GM18867 (cell line): ENCODE results near the gene INAFM2.

ENCODE experiments used
- ATAC-seq: cut with Tn5 transposase; IDR thresholded peaks from one replicate; pipeline ENCODE4 v1.9.1; 2021; ENCODE audit warnings: mild to moderate bottlenecking, moderate library complexity; ENCODE audit not compliant: unreplicated experiment

Gene INAFM2

DNA sequence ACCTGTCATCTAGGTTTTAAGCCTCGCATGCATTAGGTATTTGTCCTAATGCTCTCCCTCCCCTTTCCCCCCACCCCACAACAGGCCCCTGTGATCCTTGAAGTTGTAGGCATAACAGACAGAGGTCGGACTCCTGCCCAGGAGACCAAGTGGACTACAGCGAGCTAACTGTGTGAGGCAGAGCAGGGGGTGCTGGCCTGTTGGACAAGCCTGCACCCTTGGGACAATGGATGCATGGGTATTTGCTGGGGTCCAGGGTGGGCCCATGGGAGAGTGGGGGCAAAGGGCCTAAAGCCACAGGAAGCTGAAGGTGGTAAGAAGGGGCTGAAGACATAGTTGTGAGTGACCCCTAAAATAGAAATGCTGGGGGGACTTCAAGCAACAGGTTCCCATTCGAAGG is 18.2 kb upstream of the INAFM2 start:
- no peak for ATAC-seq

DNA sequence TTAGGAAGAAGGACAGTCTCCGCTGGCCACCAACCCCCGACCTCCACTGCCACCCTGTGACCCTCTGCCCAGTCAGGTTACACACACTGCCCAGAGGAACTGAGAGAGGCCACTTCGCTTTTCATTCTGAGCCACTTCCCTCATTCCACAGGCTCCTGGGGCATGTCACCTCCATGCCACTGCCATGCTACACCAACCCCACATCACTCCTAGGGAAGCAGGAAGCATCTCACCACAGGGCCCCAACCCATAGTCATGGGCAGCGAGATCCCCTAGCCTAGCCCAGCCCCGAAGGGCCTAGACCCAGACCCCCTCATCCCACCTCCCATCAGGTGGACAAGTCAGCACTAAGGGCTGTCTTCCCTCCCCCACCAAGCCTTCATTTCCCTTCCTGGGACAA is 17.1 kb upstream of the INAFM2 start:
- no peak for ATAC-seq

- ATAC-seq, result no peak
Observed at GRCh38 chr15:40306908-40307307, 16.6 kb upstream of the INAFM2 start.

DNA sequence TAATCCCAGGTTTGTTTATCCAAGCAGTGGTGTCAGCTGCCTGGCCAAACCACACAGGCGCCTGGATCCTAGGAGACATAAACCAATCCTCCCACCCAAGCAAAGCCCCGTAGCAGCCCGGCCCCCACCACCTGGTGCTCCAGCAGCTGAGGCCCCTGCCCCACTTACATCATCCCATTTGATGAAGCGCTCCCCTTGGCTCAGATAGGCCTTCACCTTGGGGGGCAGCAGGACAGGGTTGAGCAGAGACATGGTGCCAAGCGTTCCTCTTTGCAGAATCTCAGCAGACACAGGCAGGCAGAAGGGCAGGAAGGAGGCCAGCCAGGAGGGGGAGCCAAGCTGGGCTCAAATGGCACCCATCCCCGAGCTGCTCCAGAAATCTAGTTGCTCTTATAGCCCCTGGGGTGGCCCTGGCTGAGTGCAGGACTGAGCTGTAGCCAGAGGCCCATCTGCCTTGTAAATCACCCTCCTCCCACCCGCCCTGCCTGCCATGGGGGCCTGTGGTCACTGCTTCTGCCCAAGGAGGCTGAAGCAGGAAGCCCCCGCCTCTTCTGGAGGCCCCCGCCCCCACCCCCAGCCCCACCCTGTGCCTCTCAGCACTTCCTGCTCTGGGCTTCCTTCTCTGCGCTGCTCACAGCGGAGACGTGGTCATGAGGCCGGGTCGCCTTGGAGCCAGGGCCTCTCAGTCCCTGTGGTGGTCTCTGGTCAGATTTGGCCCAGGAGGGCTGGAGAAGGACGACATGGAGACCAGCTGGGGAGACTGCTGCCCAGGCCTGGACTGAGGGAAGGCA is 15.9 kb upstream of the INAFM2 start, which contains the start of gene PLCB2:
PLCB2 (minus strand) TSS at position 515 of the 791 bp plus-strand sequence; CDS start at position 252, 263 bp downstream.
- peak; percentile 58 for ATAC-seq

DNA sequence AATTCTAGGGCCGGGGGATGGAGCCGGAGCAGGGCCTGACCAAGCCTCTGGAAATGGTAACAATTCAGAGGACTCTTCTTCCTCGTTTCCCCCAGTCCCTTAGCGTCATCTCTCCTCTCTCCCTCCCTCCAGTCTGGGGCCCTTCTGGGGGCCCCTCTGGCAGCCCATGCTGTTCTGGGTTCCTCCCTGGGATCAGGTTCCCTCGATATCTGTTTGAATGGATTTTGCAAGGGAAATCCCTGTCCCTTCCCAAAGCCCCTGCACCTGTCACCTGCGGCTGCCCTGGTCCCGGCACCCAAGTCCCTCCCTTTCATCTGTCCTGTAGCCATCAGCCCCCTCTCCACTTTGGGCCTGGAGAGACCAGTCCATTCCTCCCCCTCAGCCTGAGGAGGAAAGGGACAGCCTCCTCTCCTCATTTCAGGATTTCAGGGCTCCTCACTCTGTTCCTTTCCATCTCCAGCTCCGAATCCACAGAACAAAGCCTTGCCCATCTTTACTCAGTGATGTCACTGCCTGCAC is 14.1 kb upstream of the INAFM2 start:
- no peak for ATAC-seq

GRCh38 chr15:40310001-40310959 is 13.2 kb upstream of the INAFM2 start:
- ATAC-seq, result no peak

DNA sequence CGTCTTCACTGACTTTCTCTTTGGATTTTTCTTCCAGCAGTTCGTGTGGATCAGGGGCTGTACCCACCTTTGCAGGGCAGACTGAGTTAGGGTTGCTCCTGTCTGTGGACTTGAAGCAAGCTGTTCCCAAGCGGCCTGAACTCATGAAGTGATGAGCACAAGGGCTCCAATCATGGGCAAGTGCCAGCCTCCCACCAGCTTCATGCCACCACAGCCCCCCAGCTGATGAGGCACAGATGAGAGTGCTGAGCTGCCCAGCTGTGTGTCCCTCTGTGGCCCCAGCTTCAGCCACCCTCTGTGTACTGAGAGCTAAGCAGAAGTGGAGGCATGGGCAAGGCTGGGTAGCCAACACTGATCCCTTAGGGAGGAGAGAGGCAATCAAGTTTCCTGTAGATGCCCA is 12.5 kb upstream of the INAFM2 start:
- ATAC-seq, result no peak

- no peak for ATAC-seq
Observed at GRCh38 chr15:40312370-40313158, 10.9 kb upstream of the INAFM2 start.

DNA sequence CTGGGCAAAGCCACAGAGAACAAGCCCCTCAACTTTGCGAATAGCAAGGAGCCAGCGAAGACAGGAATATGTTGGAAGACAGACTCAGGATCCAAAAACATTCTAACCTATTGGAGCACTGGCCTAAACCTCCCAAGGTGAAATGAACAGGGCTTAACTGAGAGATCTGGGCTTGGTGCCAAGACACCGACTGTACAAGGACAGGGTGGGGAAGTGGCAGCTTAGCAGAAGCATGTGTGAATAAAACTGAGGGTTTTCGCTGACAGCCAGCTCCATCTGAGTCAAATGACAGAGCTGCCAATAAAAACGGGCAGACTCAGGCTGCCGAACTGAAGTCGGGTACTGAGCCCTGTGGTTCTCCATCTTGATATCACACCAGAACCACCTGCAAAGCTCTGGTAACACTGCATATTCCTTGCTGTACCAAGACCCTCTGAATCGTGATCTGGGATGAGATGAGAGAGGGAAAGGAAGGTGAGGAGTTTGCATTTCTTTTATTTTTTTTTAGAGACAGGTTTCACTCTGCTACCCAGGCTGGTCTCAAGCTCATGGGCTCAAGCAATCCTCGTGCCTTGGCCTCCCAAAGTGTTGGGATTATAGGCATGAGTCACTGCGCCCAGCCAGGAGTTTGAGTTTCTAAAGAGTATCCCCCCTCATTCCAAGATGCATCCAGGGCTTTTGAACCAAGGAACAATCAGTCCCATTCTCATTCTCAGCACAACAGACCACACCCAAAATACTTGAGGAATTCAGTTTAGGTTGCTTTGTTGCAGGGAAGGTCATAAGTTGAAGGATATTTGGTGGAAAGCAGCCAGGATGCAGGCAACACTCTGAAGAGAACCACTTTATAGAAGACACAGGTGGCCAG is 9.7 kb upstream of the INAFM2 start:
- ATAC-seq, result no peak

DNA sequence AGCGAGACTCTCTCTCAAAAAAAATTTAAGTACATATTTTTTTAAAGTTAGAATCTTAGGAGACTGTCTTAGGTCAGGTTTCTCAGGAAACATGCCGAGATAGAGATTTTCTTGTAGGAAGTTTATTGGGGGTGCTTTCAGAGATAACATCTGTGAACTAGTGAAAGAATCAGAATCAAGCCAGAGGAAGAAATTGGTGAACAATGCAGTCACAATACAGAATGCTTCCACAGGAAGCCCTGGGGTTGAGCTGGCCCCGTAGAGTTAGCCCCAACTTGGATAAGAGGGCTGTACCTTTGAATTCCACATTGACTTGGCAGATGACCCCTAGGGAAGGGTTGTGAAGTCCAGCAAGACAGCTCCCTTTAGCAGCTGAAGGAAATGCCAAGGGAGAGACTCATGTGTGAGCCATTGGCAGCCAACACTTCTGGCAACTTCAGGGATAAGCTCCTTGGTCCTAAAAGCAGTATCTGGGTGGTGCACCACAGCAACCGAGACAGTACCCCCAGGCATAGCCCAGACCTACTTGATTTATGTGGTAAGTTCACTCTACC is 8.7 kb upstream of the INAFM2 start:
- ATAC-seq, result no peak

DNA sequence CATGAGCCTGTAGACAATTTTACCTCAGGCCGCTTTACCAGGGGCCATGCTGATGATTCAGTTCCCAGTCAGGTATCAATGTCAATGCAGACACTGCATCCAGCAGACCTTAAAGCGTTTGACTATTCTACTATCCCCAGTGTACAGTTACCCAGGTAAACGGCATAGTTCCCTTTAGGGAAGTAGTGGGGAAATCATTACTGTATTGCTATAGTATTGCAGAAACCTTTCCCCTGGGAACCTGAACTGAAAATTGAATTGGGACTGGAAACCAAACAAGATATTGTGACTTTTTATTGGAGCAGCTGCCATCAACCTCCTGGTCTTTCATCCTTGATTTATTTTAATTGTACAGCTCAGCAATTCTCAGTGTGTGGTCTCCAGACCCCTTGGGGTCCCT is 6.6 kb upstream of the INAFM2 start:
- ATAC-seq, result no peak

DNA sequence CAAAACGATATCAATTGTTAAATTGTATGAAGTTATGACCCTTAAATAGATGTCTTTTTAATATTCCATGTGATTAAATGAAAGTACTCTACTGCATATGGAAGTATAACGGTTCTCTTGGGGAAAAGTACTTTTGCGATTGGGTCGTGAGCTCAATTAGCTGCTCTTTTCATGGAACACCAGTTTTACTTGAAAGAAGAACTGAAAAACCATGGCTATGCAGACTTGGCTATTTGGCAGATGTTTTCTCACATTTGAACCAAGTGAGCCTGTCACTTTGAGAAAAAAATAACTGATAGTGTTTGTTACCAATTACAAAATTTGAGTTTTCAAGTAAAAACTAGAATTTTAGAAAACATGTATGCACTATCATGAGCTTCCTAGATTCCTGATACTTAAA is 5.9 kb upstream of the INAFM2 start:
- no peak for ATAC-seq

DNA sequence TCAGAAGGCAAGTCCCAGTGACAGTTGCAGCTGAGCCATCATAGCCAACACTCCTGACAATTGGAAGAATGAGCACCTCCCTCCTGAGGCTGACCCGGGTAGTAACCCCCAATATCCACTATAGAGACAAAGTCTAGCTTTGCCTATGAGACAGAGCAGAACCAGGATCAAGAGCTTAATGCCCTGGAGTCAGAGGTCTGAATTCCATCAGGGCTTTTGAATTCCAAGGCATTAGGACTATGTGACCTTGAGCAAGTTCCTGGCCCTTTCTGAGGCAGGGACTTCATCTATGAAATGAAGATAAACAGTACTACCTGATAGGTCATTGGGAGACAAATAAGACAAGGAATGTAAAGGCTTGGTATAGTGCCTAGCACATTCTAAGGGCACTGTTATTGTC is 3.1 kb upstream of the INAFM2 start:
- ATAC-seq, result no peak

DNA sequence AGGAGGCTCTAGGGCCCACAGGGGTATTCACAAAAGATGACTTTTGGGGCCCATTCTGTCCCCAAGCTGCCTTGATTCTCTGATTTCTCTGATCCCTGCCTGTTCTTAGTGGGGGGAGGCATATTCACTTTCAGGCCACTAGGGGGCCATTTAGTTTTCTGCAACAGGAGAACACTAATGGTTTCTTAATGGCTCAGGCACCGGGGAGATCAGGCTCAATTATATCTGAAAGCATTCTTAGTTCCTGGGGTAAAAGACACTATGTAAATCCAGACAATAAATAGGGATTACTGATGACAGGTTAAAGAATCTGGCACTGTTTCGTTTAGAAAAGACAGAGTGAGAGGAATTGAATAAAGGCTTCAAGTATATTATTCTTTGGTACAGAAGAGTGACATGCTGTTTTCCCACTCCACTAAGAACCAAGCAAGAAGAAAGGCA is 2.5 kb upstream of the INAFM2 start:
- no peak for ATAC-seq

DNA sequence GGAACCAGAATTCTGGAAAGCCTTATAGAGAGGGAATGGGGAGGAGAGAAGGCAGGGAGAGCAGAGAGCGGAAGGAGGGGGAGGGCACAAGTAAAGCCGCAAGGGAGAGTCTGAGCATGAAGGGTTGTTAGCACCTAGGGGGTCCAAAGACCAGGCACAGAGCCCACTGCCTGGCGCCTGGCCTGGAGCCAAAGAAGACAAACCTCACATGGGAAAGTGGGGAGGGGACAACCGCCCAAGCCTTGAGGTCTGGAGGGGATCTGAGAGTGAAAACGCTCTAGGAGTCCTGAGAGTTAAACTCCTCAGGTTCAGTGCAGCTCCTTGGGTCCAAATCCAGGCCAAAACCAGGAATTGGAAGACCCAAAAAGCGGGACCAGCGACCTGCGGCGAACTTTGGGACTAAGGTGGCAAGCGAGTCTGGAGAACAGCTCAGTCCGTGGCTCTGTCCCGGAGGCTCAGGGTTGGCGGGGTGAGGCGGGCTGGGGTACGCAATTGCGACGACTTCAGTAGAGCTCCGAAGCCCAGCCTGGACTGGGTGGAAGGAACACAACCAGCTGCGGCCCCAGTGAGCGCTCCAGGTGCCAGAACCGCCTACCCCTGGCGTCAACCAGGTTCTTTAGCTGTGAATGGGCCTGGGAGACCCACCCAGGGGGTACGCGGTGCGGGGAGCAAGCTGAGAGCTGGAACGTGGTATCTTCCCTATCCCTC is 807 bp upstream of the INAFM2 start:
- no peak for ATAC-seq

- ATAC-seq, result peak; percentile 9
Observed at GRCh38 chr15:40323953-40324937, 753 bp downstream of the INAFM2 start.

DNA sequence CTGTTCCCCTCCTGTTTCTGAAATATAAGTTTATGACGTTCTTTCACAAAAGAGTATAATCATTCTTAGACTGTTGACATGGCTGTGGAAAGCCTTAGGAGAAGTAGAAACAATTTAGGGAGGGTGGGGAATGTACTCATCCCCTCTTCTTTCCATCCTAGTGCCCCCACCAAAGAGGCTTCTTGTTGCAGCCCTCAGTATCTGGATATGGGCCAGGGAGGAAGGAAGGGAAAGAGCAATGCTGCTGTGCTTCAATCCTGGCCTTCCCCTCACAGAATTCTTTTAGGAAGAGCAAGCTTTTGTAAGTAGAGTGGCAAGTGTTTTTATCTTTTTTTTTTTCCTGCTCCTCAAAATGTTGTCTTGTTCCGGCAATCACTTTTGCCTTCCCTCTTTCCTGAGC is 1.7 kb downstream of the INAFM2 start:
- no peak for ATAC-seq

DNA sequence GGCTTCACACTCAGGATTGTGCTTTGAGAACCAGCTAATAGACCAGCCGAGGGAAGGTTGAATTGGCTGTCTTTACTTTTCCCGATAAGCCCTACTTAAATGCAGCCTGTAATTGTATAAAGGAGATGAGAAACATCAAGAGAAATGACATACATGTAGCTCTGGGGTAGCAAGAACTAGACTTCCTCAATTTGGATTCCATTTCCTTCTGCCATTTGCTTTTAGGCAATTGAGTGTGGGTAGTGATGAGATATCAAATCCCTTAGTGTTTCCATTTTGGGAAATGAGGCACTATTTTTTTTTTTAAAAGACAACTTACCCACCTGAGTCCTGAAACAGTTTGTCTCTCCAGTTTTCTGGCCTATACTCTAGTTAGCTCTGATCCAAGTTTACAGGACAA is 2.2 kb downstream of the INAFM2 start:
- no peak for ATAC-seq
